Parathyroid adenoma (tissue), 2 donors: ENCODE results near the gene CXorf38.

ENCODE experiments used
- H2AFZ ChIP-seq: fragments of 300-600 bp; sonication (generic); one replicate; pipeline ENCODE4 v1.7.0; 2017; ENCODE audit warnings: antibody characterized with exemption, mild to moderate bottlenecking
- H3K27ac ChIP-seq: fragments of 300-600 bp; sonication (generic); one replicate; pipeline ENCODE4 v1.7.0; 2017
- H3K27me3 ChIP-seq: fragments of 300-600 bp; sonication (generic); one replicate; pipeline ENCODE4 v1.7.0; 2017; ENCODE audit warnings: low read length; ENCODE audit not compliant: control insufficient read depth, insufficient read depth
- H3K36me3 ChIP-seq: fragments of 300-600 bp; sonication (generic); one replicate; pipeline ENCODE4 v1.7.0; 2017; ENCODE audit warnings: low read length; ENCODE audit not compliant: control insufficient read depth, insufficient read depth
- H3K4me1 ChIP-seq: fragments of 300-600 bp; sonication (generic); one replicate; pipeline ENCODE4 v1.7.0; 2017; ENCODE audit warnings: control low read depth
- H3K4me2 ChIP-seq: fragments of 300-600 bp; sonication (generic); one replicate; pipeline ENCODE4 v1.7.0; 2017; ENCODE audit warnings: low read length
- H3K4me3 ChIP-seq: fragments of 300-600 bp; sonication (generic); one replicate; pipeline ENCODE4 v1.7.0; 2017; ENCODE audit warnings: low read depth, low read length
- H3K79me2 ChIP-seq: fragments of 300-600 bp; sonication (generic); one replicate; pipeline ENCODE4 v1.7.0; 2017; ENCODE audit warnings: control low read depth
- H3K9ac ChIP-seq: fragments of 300-600 bp; sonication (generic); one replicate; pipeline ENCODE4 v1.7.0; 2017; ENCODE audit warnings: mild to moderate bottlenecking
- H3K9me3 ChIP-seq: fragments of 300-600 bp; sonication (generic); one replicate; pipeline ENCODE4 v1.7.0; 2017; ENCODE audit warnings: low read length; ENCODE audit not compliant: control insufficient read depth
- CTCF ChIP-seq: fragments of 300-600 bp; sonication (generic); IDR thresholded peaks from one replicate; pipeline ENCODE4 v1.7.0; 2017; ENCODE audit warnings: antibody characterized with exemption, mild to moderate bottlenecking
- donor health status: primary hyperparathyroidism.

The CXorf38 gene

GRCh38 chrX:40647307-40648197, at the start of gene CXorf38:
Gene CXorf38, minus strand, starts transcription at chrX:40647561. Its CDS starts 41 bp downstream, at chrX:40647520.
- TF ChIP-seq CTCF = no peak
- H3K27ac ChIP-seq = peak within 1 kb of the TSS; percentile 91
- H2AFZ ChIP-seq = peak within 1 kb of the TSS; percentile 68
- peak within 1 kb of the TSS; percentile 74 for H3K4me3 ChIP-seq
- peaks cover 3% of the 10 kb centered on the region for H3K4me1 ChIP-seq
- H3K4me2 ChIP-seq = peak within 1 kb of the TSS; percentile 77
- H3K36me3 ChIP-seq = no peaks in the 10 kb centered on the region
- no peaks in the 10 kb centered on the region for H3K9me3 ChIP-seq
- peaks cover 7% of the 10 kb centered on the region for H3K79me2 ChIP-seq
- peak within 1 kb of the TSS; percentile 46 for H3K9ac ChIP-seq
- H3K27me3 ChIP-seq = no peaks in the 10 kb centered on the region

GRCh38 chrX:40694802-40695201, 47.4 kb upstream of the CXorf38 start:
- no peaks in the 10 kb centered on the region for H3K36me3 ChIP-seq

GRCh38 chrX:40688929-40689328, 41.6 kb upstream of the CXorf38 start:
- H3K27ac ChIP-seq = no peak overlapping the region
- no peak overlapping the region for H2AFZ ChIP-seq
- H3K4me3 ChIP-seq = no peak overlapping the region
- H3K9me3 ChIP-seq = no peaks in the 10 kb centered on the region
- H3K4me2 ChIP-seq = no peak overlapping the region
- H3K9ac ChIP-seq = no peak overlapping the region
- no peak for TF ChIP-seq CTCF
- H3K36me3 ChIP-seq = no peaks in the 10 kb centered on the region
- peaks cover 3% of the 10 kb centered on the region for H3K79me2 ChIP-seq
- no peaks in the 10 kb centered on the region for H3K27me3 ChIP-seq
- no peaks in the 10 kb centered on the region for H3K4me1 ChIP-seq

More at GRCh38 chrX:40694802-40695201, 47.4 kb upstream of the CXorf38 start:
- Histone ChIP-seq H3K4me1 (no peaks in the 10 kb centered on the region), H3K9ac (no peak overlapping the region), H3K79me2 (no peaks in the 10 kb centered on the region), H2AFZ (no peak overlapping the region), H3K4me2 (no peak overlapping the region), H3K27me3 (no peaks in the 10 kb centered on the region), H3K9me3 (no peaks in the 10 kb centered on the region), H3K27ac (no peak overlapping the region), H3K4me3 (no peak overlapping the region)
- no peak for TF ChIP-seq CTCF

- no peaks in the 10 kb centered on the region for H3K9me3 ChIP-seq
These were observed 39.8 kb upstream of the CXorf38 start for GRCh38 chrX:40687169-40687568.

More at GRCh38 chrX:40687169-40687568, 39.8 kb upstream of the CXorf38 start:
- H3K27me3 ChIP-seq = no peaks in the 10 kb centered on the region
- H3K4me3 ChIP-seq = no peak overlapping the region
- H3K79me2 ChIP-seq = peaks cover 3% of the 10 kb centered on the region
- H3K4me1 ChIP-seq = no peaks in the 10 kb centered on the region
- H3K27ac ChIP-seq = no peak overlapping the region
- no peak overlapping the region for H3K9ac ChIP-seq
- no peak overlapping the region for H3K4me2 ChIP-seq
- no peaks in the 10 kb centered on the region for H3K36me3 ChIP-seq
- TF ChIP-seq CTCF = no peak
- no peak overlapping the region for H2AFZ ChIP-seq
